Heart left ventricle (tissue), 13 donors: Measurements from ENCODE around the gene MRPL37.

ENCODE experiments used
- CTCF ChIP-seq, 12 donors: fragments of 200-600 bp; sonication (generic) in 4 of 12; IDR thresholded peaks; one replicate each; pipeline versions ENCODE4 v1.5.0 to v1.8.0; 2018 to 2022; ENCODE audit warnings: antibody characterized with exemption in 12 of 12, mild to moderate bottlenecking in 5 of 12
- POLR2A ChIP-seq, 2 donors: fragments of 450-650 bp; IDR thresholded peaks; one replicate each; pipeline ENCODE4 v1.6.1; 2017; ENCODE audit warnings: antibody characterized with exemption in 2 of 2, mild to moderate bottlenecking in 2 of 2, moderate library complexity in 2 of 2
- donor health status: ischemic (EF 13 %, LVEDD 7.1; RV severe dilation, severe dysfunction).
- donor health status: DM: no; HTN: yes; CAD: no.
- donor health status: DM: no; HTN: no; CAD: no.
- donor health status: ischemic (EF 25% LVEDD 6.9; RV normal size, moderate dysfunction).
- donor health status: ischemic (EF 25% LVEDD 5.7; RV mildly dilated, moderate dysfunction).
- donor health status: ischemic (EF 35%, LVEDD 5.7; RV mildly dilated, moderate dysfunction).
- donor health status: nonischemic (EF 11% LVEDD 7.7; RV severe dilation, severe dysfunction).
- donor health status: DM: yes; HTN: yes; CAD: no.
- donor health status: PGD.
- donor health status: ischemic (EF 29% LVEDD 5.4; RV normal size, mild dysfunction).
- donor health status: nonischemic (EF 23%, LVEDD 6.1; RV moderate dilation, normal function).

GRCh38 chr1:54228638-54229079 lies 28.7 kb downstream of the MRPL37 start:
- no peak for TF ChIP-seq CTCF (IDR thresholded peaks at IDR 0.05)
- no peak for TF ChIP-seq POLR2A (IDR thresholded peaks at IDR 0.05)
